Urinary bladder (tissue), 4 donors: ENCODE measurements around the gene TTI1. TPM values are rescaled to one million over a fixed set of nuclear protein-coding genes. Genes with fewer than 3 reads are reported as not detected.
A peak's percentile ranks its signal among the peaks of the same experiment; 100 is the strongest.

Experiments
- DNase-seq: peaks from one replicate; pipeline ENCODE4 v3.0.0-alpha.2; 2015; ENCODE audit errors: extremely low spot score
- H3K27ac ChIP-seq: one replicate; pipeline ENCODE4 v1.5.1; 2013; ENCODE audit warnings: low read depth, mild to moderate bottlenecking, moderate library complexity
- H3K36me3 ChIP-seq: one replicate; pipeline ENCODE4 v1.6.1; 2013; ENCODE audit warnings: mild to moderate bottlenecking, moderate library complexity; ENCODE audit not compliant: insufficient read depth
- H3K4me1 ChIP-seq: one replicate; pipeline ENCODE4 v1.6.1; 2013; ENCODE audit warnings: mild to moderate bottlenecking, moderate library complexity; ENCODE audit not compliant: insufficient read depth
- H3K4me3 ChIP-seq: one replicate; pipeline ENCODE4 v1.5.1; 2013; ENCODE audit warnings: low read depth, low read length
- WGBS: extraction: QIAGEN DNeasy Blood & Tissue Kit; methylation state at CpG from one replicate; pipeline ENCODE4 v1.1.7; 2013; 5-methylcytosine and 5-hydroxymethylcytosine counted together
- polyA plus RNA-seq: library from polyadenylated mRNA; stranded (reverse); fragments of 200-250 nt; gene quantifications from one replicate; pipeline ENCODE4 v1.2.3, GENCODE V29; 2013
- total RNA-seq: library from RNA; depleted of rRNA; stranded (reverse); fragments of >200 nt; gene quantifications from one replicate; pipeline ENCODE4 v1.2.3, GENCODE V29; 2014
- donor health status: healthy with polysubstance abuse.
- donor health status: healthy.

Gene TTI1
- total and polyA plus RNA-seq, 2 donors, result 13.3 to 35.7 TPM

DNA sequence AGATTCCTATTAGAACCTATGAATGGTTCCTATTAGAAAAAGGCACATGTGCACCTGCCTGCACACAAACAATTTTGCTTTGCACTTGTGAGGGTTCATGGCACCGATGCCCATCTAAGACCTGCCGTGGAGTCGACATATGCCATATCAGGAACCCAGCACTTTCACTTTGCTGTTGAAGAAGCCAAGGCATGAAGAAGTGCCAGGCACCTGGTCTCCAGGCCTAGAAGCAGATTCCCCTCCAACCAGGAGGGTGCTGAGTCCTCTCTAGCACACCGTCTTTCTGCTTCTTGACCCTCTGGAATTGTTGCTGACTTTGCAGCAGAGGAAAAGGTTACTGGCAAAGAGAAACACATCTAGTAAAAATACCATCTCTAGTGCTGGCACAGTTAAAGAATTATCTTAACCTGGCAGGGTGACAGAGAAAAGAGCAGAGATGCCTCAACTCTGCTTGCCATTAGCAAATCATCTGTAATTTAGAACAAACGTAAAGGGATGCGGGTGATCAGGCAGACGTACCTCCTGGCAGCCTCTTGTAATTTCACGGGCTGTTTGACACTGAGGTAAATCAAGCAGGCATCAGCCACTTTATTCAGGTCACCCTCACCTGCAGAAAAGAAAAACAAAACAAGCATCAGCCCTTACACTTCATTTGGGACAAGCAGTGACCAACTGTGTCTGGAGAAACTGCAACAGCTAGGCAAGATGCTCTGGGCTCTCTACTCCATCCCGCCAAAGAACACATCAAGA lies 37.2 kb downstream of the TTI1 start:
- Histone ChIP-seq H3K4me3 (no peak overlapping the region), H3K36me3 (peaks cover 2% of the 10 kb centered on the region), H3K27ac (no peak overlapping the region), H3K4me1 (no peaks in the 10 kb centered on the region)
- no peak for DNase-seq
- WGBS, result 83% methylated on average over 9 of the region's 9 CpGs

DNA sequence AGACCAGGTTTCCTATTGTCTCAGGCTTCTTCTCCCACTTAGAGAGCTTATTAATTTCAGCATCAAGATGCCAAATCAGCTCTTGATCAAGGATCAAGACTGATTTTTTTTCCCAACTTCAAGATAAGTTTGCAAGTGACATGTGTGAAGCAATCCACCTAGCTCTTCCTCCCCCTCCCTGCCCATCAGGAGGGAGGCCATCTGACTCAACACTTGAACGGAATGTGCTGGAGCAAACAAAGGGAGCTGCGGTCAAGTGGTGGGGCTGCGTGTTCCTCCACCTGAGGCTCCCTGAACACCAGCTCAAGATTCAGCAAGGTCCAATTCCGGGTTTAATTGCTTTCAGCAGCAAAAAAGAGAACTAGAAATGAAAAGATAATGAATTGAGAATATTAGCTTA lies 38.7 kb downstream of the TTI1 start:
- DNase-seq, result no peak
- WGBS, result 84% methylated on average over 4 of the region's 4 CpGs
- Histone ChIP-seq H3K36me3 (peaks cover 2% of the 10 kb centered on the region), H3K27ac (no peak overlapping the region), H3K4me3 (no peak overlapping the region), H3K4me1 (no peaks in the 10 kb centered on the region)

- Histone ChIP-seq H3K4me1 (no peaks in the 10 kb centered on the region), H3K27ac (no peak overlapping the region), H3K4me3 (no peak overlapping the region), H3K36me3 (peaks cover 2% of the 10 kb centered on the region)
- DNase-seq, result peak; percentile 62
- WGBS, result 50% methylated on average over 5 of the region's 5 CpGs
Measured at GRCh38 chr20:37992802-37993409, 40.4 kb downstream of the TTI1 start.

DNA sequence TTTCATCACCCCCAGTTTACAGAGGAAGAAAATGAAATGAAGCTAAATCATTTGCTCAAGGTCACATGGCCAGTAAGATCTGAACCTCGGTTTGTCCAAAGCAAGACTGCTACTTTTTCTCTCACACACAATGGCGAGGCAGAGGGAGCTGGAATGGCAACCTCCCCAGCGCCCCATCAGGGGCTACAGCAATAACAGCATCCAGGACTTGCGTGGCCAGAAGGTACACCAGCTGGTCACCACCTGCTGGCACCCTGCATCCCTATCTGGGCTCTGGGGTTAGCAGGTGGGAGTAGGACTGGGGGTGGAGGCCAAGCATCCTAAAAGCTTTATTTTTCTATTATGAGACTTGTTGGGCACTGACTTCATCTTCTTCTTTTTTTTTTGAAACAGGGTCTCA lies 41.3 kb downstream of the TTI1 start:
- Histone ChIP-seq H3K4me3 (no peak overlapping the region), H3K27ac (no peak overlapping the region), H3K36me3 (peaks cover 2% of the 10 kb centered on the region), H3K4me1 (no peaks in the 10 kb centered on the region)
- no peak for DNase-seq
- WGBS, result 95% methylated on average over 4 of the region's 4 CpGs

- Histone ChIP-seq H3K4me1 (no peaks in the 10 kb centered on the region), H3K36me3 (peaks cover 2% of the 10 kb centered on the region), H3K27ac (no peak overlapping the region), H3K4me3 (no peak overlapping the region)
- DNase-seq, result no peak
- 51% methylated on average over 4 of the region's 4 CpGs for WGBS
Measured at GRCh38 chr20:37991157-37991866, 41.9 kb downstream of the TTI1 start.

GRCh38 chr20:37990571-37991151 lies 42.6 kb downstream of the TTI1 start:
- WGBS, result 38% methylated on average over 10 of the region's 10 CpGs
- DNase-seq, result peak; percentile 21
- Histone ChIP-seq H3K4me3 (no peak overlapping the region), H3K27ac (no peak overlapping the region), H3K36me3 (peaks cover 2% of the 10 kb centered on the region), H3K4me1 (no peaks in the 10 kb centered on the region)

DNA sequence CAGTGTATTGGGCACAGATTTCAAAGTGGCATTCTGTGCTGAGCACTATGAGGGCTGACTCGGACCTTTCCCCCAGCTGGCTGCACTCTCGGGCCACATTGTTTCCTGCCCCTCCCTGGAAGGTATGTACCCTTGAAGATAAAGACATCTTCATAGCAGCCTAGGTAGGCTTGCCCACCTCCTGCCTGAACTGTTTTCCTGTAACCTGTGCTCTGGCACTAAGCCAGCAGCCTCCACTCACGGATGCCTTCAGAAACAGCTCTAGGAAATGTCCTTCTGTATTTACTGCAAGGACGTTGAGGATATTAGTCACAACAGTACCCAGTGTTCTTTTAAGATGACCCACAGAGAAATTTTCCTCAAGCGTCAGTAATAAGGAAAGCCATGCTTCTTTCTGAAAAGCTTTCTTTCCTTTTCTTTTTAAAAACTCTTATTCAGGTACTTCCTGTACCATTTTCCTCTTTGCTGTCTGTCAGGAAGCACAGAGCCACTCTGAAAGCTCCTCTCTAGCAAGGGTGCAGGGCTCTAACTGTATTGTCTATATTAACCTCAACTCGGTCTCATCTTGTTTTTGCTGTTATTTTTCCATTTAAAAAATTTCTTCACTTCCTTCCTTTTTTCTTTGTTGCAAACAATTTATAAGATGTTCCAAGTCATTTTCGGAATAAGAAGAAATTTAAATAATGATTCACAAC lies 43.5 kb downstream of the TTI1 start:
- no peaks in the 10 kb centered on the region for H3K36me3 ChIP-seq
- H3K27ac ChIP-seq, result no peak overlapping the region
- 64% methylated on average over 7 of the region's 7 CpGs for WGBS
- no peaks in the 10 kb centered on the region for H3K4me1 ChIP-seq
- peak; percentile 14 for DNase-seq
- H3K4me3 ChIP-seq, result no peak overlapping the region

DNA sequence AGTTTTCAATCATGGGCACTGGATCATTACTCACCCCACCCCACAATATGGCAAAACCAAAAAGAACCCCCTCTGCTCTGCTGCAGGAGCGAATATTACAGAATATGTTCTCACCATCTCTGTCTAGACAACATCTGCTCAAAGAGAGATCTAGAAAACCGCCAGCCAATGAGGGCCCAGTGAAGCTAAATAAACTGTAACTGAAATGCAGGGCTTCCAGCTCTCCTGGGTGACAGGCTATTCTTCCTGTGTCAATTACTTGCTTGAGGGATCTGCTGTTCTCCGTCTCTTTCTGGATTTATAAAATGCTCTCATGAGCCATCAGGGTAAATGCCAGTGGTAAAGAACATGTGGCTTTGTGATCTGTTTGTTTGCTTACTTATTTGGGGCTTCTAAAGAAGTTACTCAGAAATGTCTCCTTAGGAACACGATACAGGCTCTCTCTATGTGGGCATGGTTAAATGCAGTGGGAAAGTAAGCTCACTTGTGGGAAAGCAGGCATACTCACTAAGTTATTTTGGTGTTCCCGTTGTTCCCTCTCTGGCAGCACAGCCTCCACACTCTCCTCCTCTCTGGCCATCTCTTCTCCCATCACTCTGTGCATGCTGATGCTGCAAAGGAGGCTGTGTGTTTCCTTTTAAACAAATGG lies 44.8 kb downstream of the TTI1 start:
- DNase-seq, result no peak
- H3K4me1 ChIP-seq, result no peaks in the 10 kb centered on the region
- no peaks in the 10 kb centered on the region for H3K36me3 ChIP-seq
- H3K27ac ChIP-seq, result no peak overlapping the region
- WGBS, result 87% methylated on average over 5 of the region's 5 CpGs
- H3K4me3 ChIP-seq, result no peak overlapping the region

- H3K4me1 ChIP-seq, result no peaks in the 10 kb centered on the region
- H3K36me3 ChIP-seq, result peaks cover 2% of the 10 kb centered on the region
- peak; percentile 29 for DNase-seq
- H3K4me3 ChIP-seq, result no peak overlapping the region
- 67% methylated on average over 12 of the region's 12 CpGs for WGBS
- H3K27ac ChIP-seq, result no peak overlapping the region
Measured at GRCh38 chr20:37987602-37988290, 45.5 kb downstream of the TTI1 start.

DNA sequence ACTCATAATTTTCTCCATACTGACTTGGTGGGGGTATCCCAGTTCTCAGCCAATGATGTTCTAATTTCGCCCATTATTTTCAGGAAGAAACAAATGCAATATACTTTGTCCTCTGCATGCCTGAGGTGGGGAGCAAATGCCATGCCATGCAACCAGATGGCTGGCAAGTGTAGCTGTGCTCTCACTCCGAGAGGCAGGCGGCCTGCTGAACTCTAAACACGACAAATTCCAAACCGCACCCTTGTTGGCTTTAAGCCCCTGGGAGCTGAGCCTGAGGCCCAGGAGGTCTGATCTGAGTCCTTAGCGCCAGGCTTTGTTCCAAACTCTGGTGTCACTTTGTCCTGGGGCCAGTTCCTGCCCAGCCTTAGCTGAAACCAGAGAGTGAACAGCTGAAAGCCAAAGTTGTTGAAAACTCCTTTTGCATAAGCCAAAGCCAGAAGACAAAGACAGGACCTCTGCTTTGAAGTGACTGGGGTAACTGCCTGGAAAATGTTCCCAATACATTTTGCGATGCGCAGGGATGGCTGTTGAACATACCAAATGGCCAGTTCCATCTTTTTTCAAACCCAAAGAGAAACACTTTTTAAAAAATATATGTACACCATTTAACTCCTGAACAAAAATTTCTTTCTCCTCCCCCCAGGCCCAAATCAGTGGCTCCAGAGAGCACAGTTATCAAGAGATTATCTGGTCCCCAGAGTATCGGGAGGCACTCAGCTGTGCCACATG lies 46.2 kb downstream of the TTI1 start:
- Histone ChIP-seq H3K4me1 (no peaks in the 10 kb centered on the region), H3K36me3 (peaks cover 2% of the 10 kb centered on the region), H3K4me3 (no peak overlapping the region), H3K27ac (no peak overlapping the region)
- peak; percentile 42 for DNase-seq
- WGBS, result 34% methylated on average over 9 of the region's 9 CpGs

DNA sequence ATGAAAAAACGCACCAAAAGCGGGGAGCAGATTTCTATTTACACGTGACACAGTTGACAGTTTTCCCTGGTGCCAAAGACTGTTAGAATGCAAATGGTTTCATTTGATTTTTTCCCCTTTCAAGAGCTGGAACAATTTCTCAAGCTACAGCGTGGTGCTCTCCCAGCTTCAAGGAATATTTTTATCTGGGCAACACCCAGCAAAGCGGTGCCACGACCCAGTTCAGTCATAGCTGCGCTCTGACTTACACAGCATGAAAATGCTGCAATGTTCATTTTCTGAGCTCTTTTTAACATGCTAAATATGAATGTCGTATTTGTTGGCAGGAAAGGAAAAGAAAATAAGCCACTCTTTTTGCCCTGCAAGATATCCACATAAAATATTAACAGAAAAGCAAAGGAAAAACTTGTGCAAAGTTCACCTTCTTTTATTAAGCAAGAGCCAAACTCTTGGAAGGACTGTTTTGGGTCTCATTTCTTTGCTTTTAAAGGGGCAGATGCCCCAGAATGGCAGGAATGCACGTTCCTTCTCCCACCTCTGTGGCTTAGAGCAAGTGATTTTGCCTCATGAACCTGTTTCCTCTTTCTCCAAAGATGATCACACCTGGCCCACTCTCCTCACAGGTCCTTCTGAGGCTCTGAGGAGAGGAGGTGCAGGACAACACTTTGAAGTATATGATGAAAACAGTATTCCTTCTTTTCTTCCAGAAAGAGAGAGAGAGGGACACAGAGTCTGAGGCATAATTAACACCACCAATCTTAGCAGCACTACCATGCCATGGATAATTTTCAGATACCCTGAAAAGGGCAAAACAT lies 47.0 kb downstream of the TTI1 start:
- H3K4me3 ChIP-seq, result no peak overlapping the region
- no peak for DNase-seq
- 69% methylated on average over 9 of the region's 9 CpGs for WGBS
- H3K4me1 ChIP-seq, result no peaks in the 10 kb centered on the region
- peaks cover 2% of the 10 kb centered on the region for H3K36me3 ChIP-seq
- H3K27ac ChIP-seq, result no peak overlapping the region
